Loucy (cell line): ENCODE results near the gene LAMC1.

Source experiments
- H2AFZ ChIP-seq: fragments of 200-600 bp; sonication (generic); 2 replicates; pipeline ENCODE4 v1.6.0; 2016; ENCODE audit warnings: antibody characterized with exemption, mild to moderate bottlenecking, low read length, moderate library complexity
- H3F3A ChIP-seq: fragments of 200-600 bp; 2 replicates; pipeline ENCODE4 v1.6.0; 2016; ENCODE audit warnings: antibody characterized with exemption, low read depth, mild to moderate bottlenecking
- H3K27me3 ChIP-seq: fragments of 200-600 bp; sonication (generic); 2 replicates; pipeline ENCODE4 v1.6.1; 2014; ENCODE audit warnings: low read length, mild to moderate bottlenecking; ENCODE audit not compliant: insufficient read depth, poor library complexity, severe bottlenecking
- H3K36me3 ChIP-seq: fragments of 200-600 bp; sonication (generic); 2 replicates; pipeline ENCODE4 v1.6.1; 2016; ENCODE audit warnings: low read length; ENCODE audit not compliant: insufficient read depth
- H3K4me1 ChIP-seq: fragments of 200-600 bp; sonication (generic); 2 replicates; pipeline ENCODE4 v1.5.1; 2014; ENCODE audit warnings: low read length, mild to moderate bottlenecking; ENCODE audit not compliant: insufficient read depth, poor library complexity, severe bottlenecking
- H3K4me2 ChIP-seq: fragments of 200-600 bp; sonication (generic); 2 replicates; pipeline ENCODE4 v1.6.0; 2014; ENCODE audit warnings: antibody characterized with exemption, low read length, low read depth, mild to moderate bottlenecking; ENCODE audit not compliant: poor library complexity, severe bottlenecking
- H3K4me3 ChIP-seq: fragments of 200-600 bp; sonication (generic); 2 replicates; pipeline ENCODE4 v1.5.1; 2014; ENCODE audit warnings: low read length, mild to moderate bottlenecking, mixed read lengths; ENCODE audit not compliant: poor library complexity, severe bottlenecking
- H3K79me2 ChIP-seq: fragments of 200-600 bp; sonication (generic); 2 replicates; pipeline ENCODE4 v1.6.1; 2014; ENCODE audit warnings: low read length; ENCODE audit not compliant: insufficient read depth
- H3K9ac ChIP-seq: fragments of 200-600 bp; sonication (generic); 2 replicates; pipeline ENCODE4 v1.6.0; 2014; ENCODE audit warnings: mild to moderate bottlenecking, low read depth, low read length, moderate library complexity; ENCODE audit not compliant: poor library complexity, severe bottlenecking
- H3K9me2 ChIP-seq: fragments of 200-600 bp; sonication (generic); replicated peaks from 2 replicates; pipeline ENCODE4 v1.6.1; 2016; ENCODE audit warnings: low read depth, low read length, mixed read lengths
- H3K9me3 ChIP-seq: fragments of 200-600 bp; sonication (generic); 2 replicates; pipeline ENCODE4 v1.6.1; 2014; ENCODE audit warnings: mild to moderate bottlenecking, antibody characterized with exemption, low read length, low read depth; ENCODE audit not compliant: insufficient read depth
- H4K20me1 ChIP-seq: fragments of 200-600 bp; sonication (generic); 2 replicates; pipeline ENCODE4 v1.6.0; 2014; ENCODE audit warnings: antibody characterized with exemption, low read length, mild to moderate bottlenecking; ENCODE audit not compliant: insufficient read depth, poor library complexity, severe bottlenecking
- CTCF ChIP-seq: fragments of 200-600 bp; sonication (generic); conservative IDR thresholded peaks from 2 replicates; pipeline ENCODE4 v1.5.1; 2014; ENCODE audit warnings: mild to moderate bottlenecking, antibody characterized with exemption, low read length
- EZH2phosphoT487 ChIP-seq: fragments of 200-600 bp; IDR thresholded peaks from 2 replicates; pipeline ENCODE4 v1.6.1; 2018; ENCODE audit warnings: antibody characterized with exemption, mild to moderate bottlenecking, moderate library complexity, borderline replicate concordance

Gene LAMC1

GRCh38 chr1:183073320-183073719 is 50.1 kb downstream of the LAMC1 start:
- H3K4me1 ChIP-seq = peaks cover 49% of the 10 kb centered on the region

DNA sequence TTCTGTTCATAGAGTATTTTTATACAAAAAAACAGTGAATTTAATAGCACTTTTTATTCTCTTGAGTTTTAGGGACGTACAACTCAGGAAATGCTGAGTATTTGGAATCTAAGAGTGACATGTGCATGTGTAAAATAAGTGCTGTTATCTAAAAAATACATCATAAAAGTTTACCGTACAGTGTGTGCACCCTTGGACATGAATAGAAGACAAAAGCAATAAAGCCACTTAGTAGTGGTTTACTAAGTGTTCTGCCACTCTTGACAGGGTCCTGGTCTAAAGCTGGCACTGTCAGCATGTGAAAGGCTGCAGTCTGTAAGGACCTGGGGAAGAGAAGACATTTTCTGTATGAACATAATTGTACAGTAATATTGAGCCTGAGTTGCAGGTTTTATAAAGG is 51.0 kb downstream of the LAMC1 start:
- Histone ChIP-seq H3K9me3 (no peaks in the 10 kb centered on the region), H3K27me3 (no peaks in the 10 kb centered on the region), H3K4me3 (no peak overlapping the region), H4K20me1 (no peaks in the 10 kb centered on the region), H3K36me3 (no peaks in the 10 kb centered on the region), H3K9me2 (no peaks in the 10 kb centered on the region), H2AFZ (peak overlapping the region; percentile 61; the same call in 1 of the 2 replicates), H3K79me2 (no peaks in the 10 kb centered on the region), H3K9ac (no peak overlapping the region), H3F3A (no peaks in the 10 kb centered on the region), H3K4me2 (peak overlapping the region; percentile 54), H3K4me1 (peaks cover 49% of the 10 kb centered on the region)
- no peak for TF ChIP-seq EZH2phosphoT487
- TF ChIP-seq CTCF = no peak

More at GRCh38 chr1:183073320-183073719, 50.1 kb downstream of the LAMC1 start:
- Histone ChIP-seq H4K20me1 (no peaks in the 10 kb centered on the region), H3K4me2 (no peak overlapping the region), H2AFZ (no peak overlapping the region), H3K9me2 (no peaks in the 10 kb centered on the region), H3K4me3 (no peak overlapping the region), H3K36me3 (no peaks in the 10 kb centered on the region), H3K9me3 (no peaks in the 10 kb centered on the region), H3K27me3 (no peaks in the 10 kb centered on the region), H3K9ac (no peak overlapping the region), H3K79me2 (no peaks in the 10 kb centered on the region), H3F3A (no peaks in the 10 kb centered on the region)
- TF ChIP-seq EZH2phosphoT487 (no peak), CTCF (no peak)

DNA sequence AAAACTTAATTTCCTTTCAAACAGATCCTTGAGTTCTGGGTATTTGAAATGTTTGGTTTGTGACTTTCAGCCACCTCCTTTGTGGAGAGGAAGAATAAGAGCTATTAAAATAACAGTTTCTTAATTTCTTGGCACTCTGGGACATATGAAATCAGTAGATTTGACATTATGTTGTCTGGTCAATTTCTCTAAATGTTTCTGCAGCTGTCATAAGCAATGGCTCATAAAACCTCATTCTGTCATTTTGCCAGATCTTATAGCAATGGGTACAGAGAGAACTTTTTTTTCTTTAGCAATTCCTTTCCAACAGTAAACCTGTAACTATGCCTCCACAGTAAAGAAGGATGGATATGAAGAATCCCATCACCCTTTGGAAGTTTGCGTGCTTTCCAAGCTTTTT is 52.6 kb downstream of the LAMC1 start:
- Histone ChIP-seq H3K79me2 (no peaks in the 10 kb centered on the region), H2AFZ (0 out of 2 replicates have a peak overlapping the region, but pooled peaks have one; percentile 15), H3K27me3 (no peaks in the 10 kb centered on the region), H3K9me3 (no peaks in the 10 kb centered on the region), H3K36me3 (no peaks in the 10 kb centered on the region), H3K4me2 (no peak overlapping the region), H4K20me1 (no peaks in the 10 kb centered on the region), H3K9ac (no peak overlapping the region), H3F3A (no peaks in the 10 kb centered on the region), H3K4me1 (peaks cover 44% of the 10 kb centered on the region), H3K9me2 (no peaks in the 10 kb centered on the region), H3K4me3 (no peak overlapping the region)
- TF ChIP-seq EZH2phosphoT487 (no peak), CTCF (no peak)
